HepG2 (cell line): ENCODE results near the gene PFN4. TPM values are rescaled to one million over a fixed set of nuclear protein-coding genes. Genes with fewer than 3 reads are reported as not detected.

Experiments
- ARID5B ChIP-seq: IDR thresholded peaks from 2 replicates; pipeline ENCODE4 v1.4.0; 2020; ENCODE audit warnings: mild to moderate bottlenecking, missing genetic modification reagents
- ATF1 ChIP-seq: IDR thresholded peaks from 2 replicates; pipeline ENCODE4 v1.6.1; 2016; ENCODE audit warnings: mild to moderate bottlenecking, control low read depth
- HNF4A ChIP-seq: sonication (generic); formaldehyde crosslinking; IDR thresholded peaks from 2 replicates; pipeline ENCODE4 v1.4.0; 2020; ENCODE audit warnings: missing genetic modification reagents
- KAT2B ChIP-seq: fragments of 150-350 bp; IDR thresholded peaks from 2 replicates; pipeline ENCODE4 v1.6.1; 2014; ENCODE audit warnings: low read depth, low read length, borderline replicate concordance
- MED1 ChIP-seq: sonication (generic); formaldehyde crosslinking; IDR thresholded peaks from 2 replicates; pipeline ENCODE4 v1.4.0; 2020; ENCODE audit warnings: missing genetic modification reagents
- PPARG ChIP-seq: conservative IDR thresholded peaks from 2 replicates; pipeline ENCODE4 v1.6.1; 2016; ENCODE audit warnings: missing biosample characterization, missing genetic modification reagents
- RBAK ChIP-seq: sonication (generic); formaldehyde crosslinking; IDR thresholded peaks from 2 replicates; pipeline ENCODE4 v1.5.1; 2020; ENCODE audit warnings: mild to moderate bottlenecking, missing genetic modification reagents
- SIX4 ChIP-seq: sonication (generic); formaldehyde crosslinking; IDR thresholded peaks from 2 replicates; pipeline ENCODE4 v1.4.0; 2020; ENCODE audit warnings: missing genetic modification reagents
- TOE1 ChIP-seq: sonication (generic); formaldehyde crosslinking; IDR thresholded peaks from 2 replicates; pipeline ENCODE4 v1.4.0; 2020; ENCODE audit warnings: mild to moderate bottlenecking, missing genetic modification reagents
- ZFP36 ChIP-seq: fragments of 150-350 bp; IDR thresholded peaks from 2 replicates; pipeline ENCODE4 v1.6.1; 2018; ENCODE audit warnings: borderline replicate concordance, low read length, low read depth; ENCODE audit not compliant: partially characterized antibody
- ZNF24 ChIP-seq: fragments of 450-650 bp; IDR thresholded peaks from 2 replicates; pipeline ENCODE4 v1.6.1; 2017; ENCODE audit warnings: antibody characterized with exemption, mild to moderate bottlenecking
- ZNF335 ChIP-seq: sonication (generic); formaldehyde crosslinking; IDR thresholded peaks from 2 replicates; pipeline ENCODE4 v1.4.0; 2020; ENCODE audit warnings: missing genetic modification reagents
- ZNF609 ChIP-seq: sonication (generic); formaldehyde crosslinking; IDR thresholded peaks from 2 replicates; pipeline ENCODE4 v1.4.0; 2020; ENCODE audit warnings: mild to moderate bottlenecking, missing genetic modification reagents, borderline replicate concordance
- ZNF772 ChIP-seq: sonication (generic); formaldehyde crosslinking; IDR thresholded peaks from 2 replicates; pipeline ENCODE4 v1.5.0; 2020; ENCODE audit warnings: mild to moderate bottlenecking, missing genetic modification reagents
- ZNF777 ChIP-seq: sonication (generic); formaldehyde crosslinking; IDR thresholded peaks from 2 replicates; pipeline ENCODE4 v1.4.0; 2020; ENCODE audit warnings: missing genetic modification reagents
- polyA plus RNA-seq, 8 experiments: library from polyadenylated mRNA; depleted of rRNA in 3 of 8; stranded (reverse) in 7 of 8; unstranded in 1 of 8; fragments of >200 nt; fragmentation: Illumina TruSeq in 4 of 8; extraction: Trizol in 4 of 8; gene quantifications; 2 replicates each; pipeline versions ENCODE4 v1.2.1 to v1.2.3, GENCODE V29; 2011 to 2016; ENCODE audit warnings: low read depth in 4 of 8, missing spikeins in 1 of 8, mixed read lengths in 1 of 8; ENCODE audit not compliant: insufficient read depth in 1 of 8
- total RNA-seq, 5 experiments: library from RNA; depleted of rRNA; stranded (reverse); fragments of >200 nt; fragmentation: Illumina TruSeq; extraction: Trizol; gene quantifications; 2 replicates each; pipeline ENCODE4 v1.2.3, GENCODE V29; 2016; ENCODE audit warnings: low read depth in 1 of 5
- TF ChIP-seq, protein P1 (sequence below): sonication (generic); formaldehyde crosslinking; IDR thresholded peaks from 2 replicates; pipeline ENCODE4 v1.4.0; 2020; ENCODE audit warnings: missing genetic modification reagents
- TF ChIP-seq, protein P2 (sequence below): sonication (generic); formaldehyde crosslinking; IDR thresholded peaks from 2 replicates; pipeline ENCODE4 v1.5.0; 2020; ENCODE audit warnings: mild to moderate bottlenecking, missing genetic modification reagents

The PFN4 gene
- total and polyA plus RNA-seq, 2 of the 13 experiments (the other 11 are each of a cell fraction or from before 2014, with no cell fraction given): 0.12 to 0.20 TPM

- TF ChIP-seq ZNF609 (CRISPR knock-in tag) (peak; percentile 40; the same call in 1 of the 2 replicates), KAT2B (no peak), ATF1 (CRISPR knock-in tag) (no peak), ZNF24 (no peak), SIX4 (CRISPR knock-in tag) (no peak; the same call in 1 of the 2 replicates), PPARG (CRISPR knock-in tag) (no peak), ZNF777 (peak; percentile 99), ZNF335 (CRISPR knock-in tag) (no peak), MED1 (peak; percentile 12), ARID5B (peak; percentile 61), ZNF772 (CRISPR knock-in tag) (peak; percentile 91), ZFP36 (no peak), TOE1 (CRISPR knock-in tag) (no peak; the same call in 1 of the 2 replicates), RBAK (CRISPR knock-in tag) (no peak), HNF4A (CRISPR knock-in tag) (no peak)
- TF ChIP-seq, protein P1, sequence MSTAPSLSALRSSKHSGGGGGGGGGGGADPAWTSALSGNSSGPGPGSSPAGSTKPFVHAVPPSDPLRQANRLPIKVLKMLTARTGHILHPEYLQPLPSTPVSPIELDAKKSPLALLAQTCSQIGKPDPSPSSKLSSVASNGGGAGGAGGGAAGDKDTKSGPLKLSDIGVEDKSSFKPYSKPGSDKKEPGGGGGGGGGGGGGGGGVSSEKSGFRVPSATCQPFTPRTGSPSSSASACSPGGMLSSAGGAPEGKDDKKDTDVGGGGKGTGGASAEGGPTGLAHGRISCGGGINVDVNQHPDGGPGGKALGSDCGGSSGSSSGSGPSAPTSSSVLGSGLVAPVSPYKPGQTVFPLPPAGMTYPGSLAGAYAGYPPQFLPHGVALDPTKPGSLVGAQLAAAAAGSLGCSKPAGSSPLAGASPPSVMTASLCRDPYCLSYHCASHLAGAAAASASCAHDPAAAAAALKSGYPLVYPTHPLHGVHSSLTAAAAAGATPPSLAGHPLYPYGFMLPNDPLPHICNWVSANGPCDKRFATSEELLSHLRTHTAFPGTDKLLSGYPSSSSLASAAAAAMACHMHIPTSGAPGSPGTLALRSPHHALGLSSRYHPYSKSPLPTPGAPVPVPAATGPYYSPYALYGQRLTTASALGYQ (CRISPR knock-in tag): no peak; the same call in 1 of the 2 replicates
- TF ChIP-seq, protein P2, sequence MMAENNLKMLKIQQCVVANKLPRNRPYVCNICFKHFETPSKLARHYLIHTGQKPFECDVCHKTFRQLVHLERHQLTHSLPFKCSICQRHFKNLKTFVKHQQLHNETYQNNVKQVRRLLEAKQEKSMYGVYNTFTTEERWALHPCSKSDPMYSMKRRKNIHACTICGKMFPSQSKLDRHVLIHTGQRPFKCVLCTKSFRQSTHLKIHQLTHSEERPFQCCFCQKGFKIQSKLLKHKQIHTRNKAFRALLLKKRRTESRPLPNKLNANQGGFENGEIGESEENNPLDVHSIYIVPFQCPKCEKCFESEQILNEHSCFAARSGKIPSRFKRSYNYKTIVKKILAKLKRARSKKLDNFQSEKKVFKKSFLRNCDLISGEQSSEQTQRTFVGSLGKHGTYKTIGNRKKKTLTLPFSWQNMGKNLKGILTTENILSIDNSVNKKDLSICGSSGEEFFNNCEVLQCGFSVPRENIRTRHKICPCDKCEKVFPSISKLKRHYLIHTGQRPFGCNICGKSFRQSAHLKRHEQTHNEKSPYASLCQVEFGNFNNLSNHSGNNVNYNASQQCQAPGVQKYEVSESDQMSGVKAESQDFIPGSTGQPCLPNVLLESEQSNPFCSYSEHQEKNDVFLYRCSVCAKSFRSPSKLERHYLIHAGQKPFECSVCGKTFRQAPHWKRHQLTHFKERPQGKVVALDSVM (CRISPR knock-in tag): peak; percentile 69
Observed at GRCh38 chr2:24123195-24123921, at the start of gene PFN4, which contains the start of gene FAM228B (continued).
